ENCODE results near the gene MBNL2.

The MBNL2 gene

GRCh38 chr13:97425590-97425989 is 203.5 kb downstream of the MBNL2 start:
- no peak overlapping the region for H3K4me3 ChIP-seq (ENCODE audit: low read length in 2 of 2)
- no peak overlapping the region for H4K91ac ChIP-seq (ENCODE audit: low read depth, low read length, poor library complexity)
- H2BK120ac ChIP-seq (ENCODE audit: low read depth, low read length) = no peak overlapping the region
- DNase-seq (ENCODE audit: low spot score) = no peak
- no peak overlapping the region for H2BK12ac ChIP-seq (ENCODE audit: low read length)
- H2AK5ac ChIP-seq (ENCODE audit: low read depth, low read length) = no peak overlapping the region
- H3K27me3 ChIP-seq (ENCODE audit: control insufficient read depth in 3 of 3, insufficient read depth in 3 of 3, low read depth in 1 of 3, low read length in 3 of 3) = no peaks in the 10 kb centered on the region
- H3K36me3 ChIP-seq (replicated peaks in 1 of 2; ENCODE audit: control insufficient read depth in 2 of 2, insufficient read depth in 2 of 2, low read length in 2 of 2) = no peaks in the 10 kb centered on the region
- no CpG with 5 or more reads among the region's 2 CpGs for WGBS, 2 donors (ENCODE audit: extremely low coverage in 2 of 2, insufficient read length in 2 of 2, insufficient replicate concordance in 1 of 2)
- H2BK5ac ChIP-seq (ENCODE audit: low read length) = no peak overlapping the region
- no peak overlapping the region for H3K4me2 ChIP-seq (ENCODE audit: insufficient read depth, low read length, poor library complexity, severe bottlenecking)
- no peak overlapping the region for H3K27ac ChIP-seq (replicated peaks; ENCODE audit: low read length)
- no peak overlapping the region for H2BK15ac ChIP-seq (ENCODE audit: low read length)
- H3K14ac ChIP-seq (ENCODE audit: low read length) = no peak overlapping the region
- H3K4ac ChIP-seq (ENCODE audit: low read length) = no peak overlapping the region
- H3K9ac ChIP-seq (ENCODE audit: low read depth, low read length, poor library complexity) = no peak overlapping the region
- H3K18ac ChIP-seq (ENCODE audit: low read length) = no peak overlapping the region
- no peak overlapping the region for H2AFZ ChIP-seq (ENCODE audit: low read length)
- no peaks in the 10 kb centered on the region for H3K79me1 ChIP-seq (ENCODE audit: low read depth, low read length)
- no peak overlapping the region for H4K8ac ChIP-seq (ENCODE audit: low read depth, low read length)
- peaks cover 0 to 4% of the 10 kb centered on the region in 2 donors for H3K4me1 ChIP-seq (ENCODE audit: control insufficient read depth in 2 of 2, insufficient read depth in 1 of 2, low read depth in 1 of 2, low read length in 2 of 2)
- H3K23ac ChIP-seq (ENCODE audit: low read depth, low read length, poor library complexity) = no peak overlapping the region
- no peaks in the 10 kb centered on the region for H3K9me3 ChIP-seq (replicated peaks in 1 of 2; ENCODE audit: control insufficient read depth in 2 of 2, insufficient read depth in 1 of 2, low read depth in 1 of 2, low read length in 2 of 2)

- no peak overlapping the region for H2BK12ac ChIP-seq (ENCODE audit: low read length)
- H4K8ac ChIP-seq (ENCODE audit: low read depth, low read length) = no peak overlapping the region
- H3K27ac ChIP-seq (replicated peaks; ENCODE audit: low read length) = no peak overlapping the region
- H3K4ac ChIP-seq (ENCODE audit: low read length) = no peak overlapping the region
- H2BK5ac ChIP-seq (ENCODE audit: low read length) = no peak overlapping the region
- H4K91ac ChIP-seq (ENCODE audit: low read depth, low read length, poor library complexity) = no peak overlapping the region
- H3K79me1 ChIP-seq (ENCODE audit: low read depth, low read length) = no peaks in the 10 kb centered on the region
- H3K4me3 ChIP-seq (ENCODE audit: low read length in 2 of 2) = no peak overlapping the region
- H3K27me3 ChIP-seq (ENCODE audit: control insufficient read depth in 3 of 3, insufficient read depth in 3 of 3, low read depth in 1 of 3, low read length in 3 of 3) = no peaks in the 10 kb centered on the region
- WGBS, 2 donors (ENCODE audit: extremely low coverage in 2 of 2, insufficient read length in 2 of 2, insufficient replicate concordance in 1 of 2) = no CpG with 5 or more reads among the region's 3 CpGs
- H3K18ac ChIP-seq (ENCODE audit: low read length) = no peak overlapping the region
- no peak overlapping the region for H2BK15ac ChIP-seq (ENCODE audit: low read length)
- no peak for DNase-seq (ENCODE audit: low spot score)
- peaks cover 2 to 4% of the 10 kb centered on the region in 2 donors for H3K4me1 ChIP-seq (ENCODE audit: control insufficient read depth in 2 of 2, insufficient read depth in 1 of 2, low read depth in 1 of 2, low read length in 2 of 2)
- H2BK120ac ChIP-seq (ENCODE audit: low read depth, low read length) = no peak overlapping the region
- H3K14ac ChIP-seq (ENCODE audit: low read length) = no peak overlapping the region
- no peaks in the 10 kb centered on the region for H3K36me3 ChIP-seq (replicated peaks in 1 of 2; ENCODE audit: control insufficient read depth in 2 of 2, insufficient read depth in 2 of 2, low read length in 2 of 2)
- H3K9ac ChIP-seq (ENCODE audit: low read depth, low read length, poor library complexity) = no peak overlapping the region
- no peak overlapping the region for H2AFZ ChIP-seq (ENCODE audit: low read length)
- no peaks in the 10 kb centered on the region for H3K9me3 ChIP-seq (replicated peaks in 1 of 2; ENCODE audit: control insufficient read depth in 2 of 2, insufficient read depth in 1 of 2, low read depth in 1 of 2, low read length in 2 of 2)
- no peak overlapping the region for H3K23ac ChIP-seq (ENCODE audit: low read depth, low read length, poor library complexity)
- H3K4me2 ChIP-seq (ENCODE audit: insufficient read depth, low read length, poor library complexity, severe bottlenecking) = no peak overlapping the region
- H2AK5ac ChIP-seq (ENCODE audit: low read depth, low read length) = no peak overlapping the region
These were observed 204.6 kb downstream of the MBNL2 start for GRCh38 chr13:97426695-97427094.

- no peaks in the 10 kb centered on the region for H3K9me3 ChIP-seq (replicated peaks in 1 of 2; ENCODE audit: control insufficient read depth in 2 of 2, insufficient read depth in 1 of 2, low read depth in 1 of 2, low read length in 2 of 2)
- H3K27me3 ChIP-seq (ENCODE audit: control insufficient read depth in 3 of 3, insufficient read depth in 3 of 3, low read depth in 1 of 3, low read length in 3 of 3) = no peaks in the 10 kb centered on the region
- no peak for DNase-seq (ENCODE audit: low spot score)
- H3K79me1 ChIP-seq (ENCODE audit: low read depth, low read length) = peaks cover 2% of the 10 kb centered on the region
- H3K23ac ChIP-seq (ENCODE audit: low read depth, low read length, poor library complexity) = no peak overlapping the region
- no peak overlapping the region for H3K27ac ChIP-seq (replicated peaks; ENCODE audit: low read length)
- H2AFZ ChIP-seq (ENCODE audit: low read length) = no peak overlapping the region
- H3K4me2 ChIP-seq (ENCODE audit: insufficient read depth, low read length, poor library complexity, severe bottlenecking) = no peak overlapping the region
- no peak overlapping the region for H4K8ac ChIP-seq (ENCODE audit: low read depth, low read length)
- H2BK15ac ChIP-seq (ENCODE audit: low read length) = no peak overlapping the region
- no peak overlapping the region for H2BK12ac ChIP-seq (ENCODE audit: low read length)
- no CpG with 5 or more reads among the region's 6 CpGs for WGBS, 2 donors (ENCODE audit: extremely low coverage in 2 of 2, insufficient read length in 2 of 2, insufficient replicate concordance in 1 of 2)
- H3K14ac ChIP-seq (ENCODE audit: low read length) = no peak overlapping the region
- no peaks in the 10 kb centered on the region for H3K36me3 ChIP-seq (replicated peaks in 1 of 2; ENCODE audit: control insufficient read depth in 2 of 2, insufficient read depth in 2 of 2, low read length in 2 of 2)
- no peak overlapping the region for H2BK5ac ChIP-seq (ENCODE audit: low read length)
- no peak overlapping the region for H4K91ac ChIP-seq (ENCODE audit: low read depth, low read length, poor library complexity)
- H2BK120ac ChIP-seq (ENCODE audit: low read depth, low read length) = no peak overlapping the region
- H3K18ac ChIP-seq (ENCODE audit: low read length) = no peak overlapping the region
- no peak overlapping the region for H3K4me3 ChIP-seq (ENCODE audit: low read length in 2 of 2)
- no peak overlapping the region for H3K9ac ChIP-seq (ENCODE audit: low read depth, low read length, poor library complexity)
- H3K4ac ChIP-seq (ENCODE audit: low read length) = no peak overlapping the region
- H3K4me1 ChIP-seq (ENCODE audit: control insufficient read depth in 2 of 2, insufficient read depth in 1 of 2, low read depth in 1 of 2, low read length in 2 of 2) = peaks cover 2 to 4% of the 10 kb centered on the region in 2 donors
- H2AK5ac ChIP-seq (ENCODE audit: low read depth, low read length) = no peak overlapping the region
These were observed 207.5 kb downstream of the MBNL2 start for GRCh38 chr13:97429681-97430081.

GRCh38 chr13:97430296-97430695 is 208.2 kb downstream of the MBNL2 start:
- Histone ChIP-seq H3K79me1 (ENCODE audit: low read depth, low read length) (peaks cover 2% of the 10 kb centered on the region), H3K4ac (ENCODE audit: low read length) (no peak overlapping the region), H3K4me3 (ENCODE audit: low read length in 2 of 2) (no peak overlapping the region), H3K9ac (ENCODE audit: low read depth, low read length, poor library complexity) (no peak overlapping the region), H3K4me1 (ENCODE audit: control insufficient read depth in 2 of 2, insufficient read depth in 1 of 2, low read depth in 1 of 2, low read length in 2 of 2) (peaks cover 2 to 4% of the 10 kb centered on the region in 2 donors), H3K36me3 (replicated peaks in 1 of 2; ENCODE audit: control insufficient read depth in 2 of 2, insufficient read depth in 2 of 2, low read length in 2 of 2) (no peaks in the 10 kb centered on the region), H3K23ac (ENCODE audit: low read depth, low read length, poor library complexity) (no peak overlapping the region), H3K4me2 (ENCODE audit: insufficient read depth, low read length, poor library complexity, severe bottlenecking) (no peak overlapping the region), H3K14ac (ENCODE audit: low read length) (no peak overlapping the region), H2AFZ (ENCODE audit: low read length) (no peak overlapping the region), H3K27me3 (ENCODE audit: control insufficient read depth in 3 of 3, insufficient read depth in 3 of 3, low read depth in 1 of 3, low read length in 3 of 3) (no peaks in the 10 kb centered on the region), H2BK120ac (ENCODE audit: low read depth, low read length) (no peak overlapping the region), H2BK5ac (ENCODE audit: low read length) (no peak overlapping the region), H4K8ac (ENCODE audit: low read depth, low read length) (no peak overlapping the region), H3K27ac (replicated peaks; ENCODE audit: low read length) (no peak overlapping the region), H4K91ac (ENCODE audit: low read depth, low read length, poor library complexity) (no peak overlapping the region), H3K18ac (ENCODE audit: low read length) (no peak overlapping the region), H2BK12ac (ENCODE audit: low read length) (no peak overlapping the region), H2BK15ac (ENCODE audit: low read length) (no peak overlapping the region), H3K9me3 (replicated peaks in 1 of 2; ENCODE audit: control insufficient read depth in 2 of 2, insufficient read depth in 1 of 2, low read depth in 1 of 2, low read length in 2 of 2) (no peaks in the 10 kb centered on the region), H2AK5ac (ENCODE audit: low read depth, low read length) (no peak overlapping the region)
- no CpG with 5 or more reads among the region's 4 CpGs for WGBS, 2 donors (ENCODE audit: extremely low coverage in 2 of 2, insufficient read length in 2 of 2, insufficient replicate concordance in 1 of 2)
- no peak for DNase-seq (ENCODE audit: low spot score)

Data from neuronal stem cell (in vitro differentiated cells).